ENCODE data around the gene TMEM205. TPM values are rescaled to one million over a fixed set of nuclear protein-coding genes. Genes with fewer than 3 reads are reported as not detected.

The TMEM205 gene
- total and polyA plus RNA-seq, 2 of the 13 experiments (the other 11 are each of a cell fraction or from before 2014, with no cell fraction given): 45.5 to 98.7 TPM

DNA sequence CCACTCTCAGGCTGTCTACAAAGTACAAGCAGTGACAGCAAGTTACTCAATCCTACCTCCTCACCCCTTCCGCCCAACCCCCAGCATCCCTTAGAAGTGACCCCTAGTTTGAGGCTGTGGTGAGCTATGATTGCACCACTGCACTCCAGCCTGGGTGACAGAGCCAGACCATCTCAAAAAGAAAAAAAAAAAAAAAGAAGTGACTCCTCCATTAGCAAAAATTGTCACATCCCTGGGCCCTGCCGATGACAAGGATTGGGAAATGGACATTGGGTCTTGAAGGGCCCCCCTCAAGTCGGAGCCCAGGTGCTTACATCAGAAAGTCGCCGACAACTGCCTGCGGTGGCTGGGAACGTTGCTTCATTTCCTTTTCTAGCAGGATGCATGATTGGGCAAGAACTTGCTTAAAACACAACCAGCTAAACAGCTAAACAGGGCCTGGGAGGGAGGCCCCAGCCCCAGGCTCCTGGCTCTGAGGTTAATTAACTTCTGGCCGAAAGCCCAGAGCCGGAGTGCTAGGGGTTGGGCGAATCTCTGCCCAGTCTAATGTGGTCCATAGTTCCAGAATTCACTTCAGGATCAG, 21.9 kb downstream of the TMEM205 start (continued):
- TF ChIP-seq, protein P1, sequence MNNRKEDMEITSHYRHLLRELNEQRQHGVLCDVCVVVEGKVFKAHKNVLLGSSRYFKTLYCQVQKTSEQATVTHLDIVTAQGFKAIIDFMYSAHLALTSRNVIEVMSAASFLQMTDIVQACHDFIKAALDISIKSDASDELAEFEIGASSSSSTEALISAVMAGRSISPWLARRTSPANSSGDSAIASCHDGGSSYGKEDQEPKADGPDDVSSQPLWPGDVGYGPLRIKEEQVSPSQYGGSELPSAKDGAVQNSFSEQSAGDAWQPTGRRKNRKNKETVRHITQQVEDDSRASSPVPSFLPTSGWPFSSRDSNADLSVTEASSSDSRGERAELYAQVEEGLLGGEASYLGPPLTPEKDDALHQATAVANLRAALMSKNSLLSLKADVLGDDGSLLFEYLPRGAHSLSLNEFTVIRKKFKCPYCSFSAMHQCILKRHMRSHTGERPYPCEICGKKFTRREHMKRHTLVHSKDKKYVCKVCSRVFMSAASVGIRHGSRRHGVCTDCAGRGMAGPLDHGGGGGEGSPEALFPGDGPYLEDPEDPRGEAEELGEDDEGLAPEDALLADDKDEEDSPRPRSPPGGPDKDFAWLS (CRISPR knock-in tag; IDR thresholded peaks at IDR 0.05; ENCODE audit: borderline replicate concordance): no peak
- TF ChIP-seq ELF1 (CRISPR knock-in tag; IDR thresholded peaks at IDR 0.05) (0 out of 2 replicates have a peak, but pooled peaks have one; percentile 26), KAT8 (CRISPR knock-in tag; IDR thresholded peaks at IDR 0.05) (peak; percentile 58; the same call in 1 of the 2 replicates), ZNF24 (IDR thresholded peaks at IDR 0.05) (no peak), ZNF3 (CRISPR knock-in tag; IDR thresholded peaks at IDR 0.05) (0 out of 2 replicates have a peak, but pooled peaks have one; percentile 55), ATRX (CRISPR knock-in tag; IDR thresholded peaks at IDR 0.05; ENCODE audit: borderline replicate concordance) (no peak), ZNF891 (CRISPR knock-in tag; IDR thresholded peaks at IDR 0.05) (no peak), ZNF577 (CRISPR knock-in tag; IDR thresholded peaks at IDR 0.05; ENCODE audit: borderline replicate concordance, low read depth) (no peak), GATAD1 (CRISPR knock-in tag; IDR thresholded peaks at IDR 0.05) (0 out of 2 replicates have a peak, but pooled peaks have one; percentile 29), HDAC2 (CRISPR knock-in tag; IDR thresholded peaks at IDR 0.05) (0 out of 2 replicates have a peak, but pooled peaks have one; percentile 30), ZNF652 (CRISPR knock-in tag; IDR thresholded peaks at IDR 0.05; ENCODE audit: borderline replicate concordance, low read depth) (no peak), PAF1 (CRISPR knock-in tag; IDR thresholded peaks at IDR 0.05) (no peak), ZNF547 (CRISPR knock-in tag; IDR thresholded peaks at IDR 0.05) (no peak), HOXA5 (CRISPR knock-in tag; IDR thresholded peaks at IDR 0.05) (peak; percentile 63; the same call in 1 of the 2 replicates), SKI (IDR thresholded peaks at IDR 0.05; ENCODE audit: partially characterized antibody) (no peak)
- TF ChIP-seq, protein P2, sequence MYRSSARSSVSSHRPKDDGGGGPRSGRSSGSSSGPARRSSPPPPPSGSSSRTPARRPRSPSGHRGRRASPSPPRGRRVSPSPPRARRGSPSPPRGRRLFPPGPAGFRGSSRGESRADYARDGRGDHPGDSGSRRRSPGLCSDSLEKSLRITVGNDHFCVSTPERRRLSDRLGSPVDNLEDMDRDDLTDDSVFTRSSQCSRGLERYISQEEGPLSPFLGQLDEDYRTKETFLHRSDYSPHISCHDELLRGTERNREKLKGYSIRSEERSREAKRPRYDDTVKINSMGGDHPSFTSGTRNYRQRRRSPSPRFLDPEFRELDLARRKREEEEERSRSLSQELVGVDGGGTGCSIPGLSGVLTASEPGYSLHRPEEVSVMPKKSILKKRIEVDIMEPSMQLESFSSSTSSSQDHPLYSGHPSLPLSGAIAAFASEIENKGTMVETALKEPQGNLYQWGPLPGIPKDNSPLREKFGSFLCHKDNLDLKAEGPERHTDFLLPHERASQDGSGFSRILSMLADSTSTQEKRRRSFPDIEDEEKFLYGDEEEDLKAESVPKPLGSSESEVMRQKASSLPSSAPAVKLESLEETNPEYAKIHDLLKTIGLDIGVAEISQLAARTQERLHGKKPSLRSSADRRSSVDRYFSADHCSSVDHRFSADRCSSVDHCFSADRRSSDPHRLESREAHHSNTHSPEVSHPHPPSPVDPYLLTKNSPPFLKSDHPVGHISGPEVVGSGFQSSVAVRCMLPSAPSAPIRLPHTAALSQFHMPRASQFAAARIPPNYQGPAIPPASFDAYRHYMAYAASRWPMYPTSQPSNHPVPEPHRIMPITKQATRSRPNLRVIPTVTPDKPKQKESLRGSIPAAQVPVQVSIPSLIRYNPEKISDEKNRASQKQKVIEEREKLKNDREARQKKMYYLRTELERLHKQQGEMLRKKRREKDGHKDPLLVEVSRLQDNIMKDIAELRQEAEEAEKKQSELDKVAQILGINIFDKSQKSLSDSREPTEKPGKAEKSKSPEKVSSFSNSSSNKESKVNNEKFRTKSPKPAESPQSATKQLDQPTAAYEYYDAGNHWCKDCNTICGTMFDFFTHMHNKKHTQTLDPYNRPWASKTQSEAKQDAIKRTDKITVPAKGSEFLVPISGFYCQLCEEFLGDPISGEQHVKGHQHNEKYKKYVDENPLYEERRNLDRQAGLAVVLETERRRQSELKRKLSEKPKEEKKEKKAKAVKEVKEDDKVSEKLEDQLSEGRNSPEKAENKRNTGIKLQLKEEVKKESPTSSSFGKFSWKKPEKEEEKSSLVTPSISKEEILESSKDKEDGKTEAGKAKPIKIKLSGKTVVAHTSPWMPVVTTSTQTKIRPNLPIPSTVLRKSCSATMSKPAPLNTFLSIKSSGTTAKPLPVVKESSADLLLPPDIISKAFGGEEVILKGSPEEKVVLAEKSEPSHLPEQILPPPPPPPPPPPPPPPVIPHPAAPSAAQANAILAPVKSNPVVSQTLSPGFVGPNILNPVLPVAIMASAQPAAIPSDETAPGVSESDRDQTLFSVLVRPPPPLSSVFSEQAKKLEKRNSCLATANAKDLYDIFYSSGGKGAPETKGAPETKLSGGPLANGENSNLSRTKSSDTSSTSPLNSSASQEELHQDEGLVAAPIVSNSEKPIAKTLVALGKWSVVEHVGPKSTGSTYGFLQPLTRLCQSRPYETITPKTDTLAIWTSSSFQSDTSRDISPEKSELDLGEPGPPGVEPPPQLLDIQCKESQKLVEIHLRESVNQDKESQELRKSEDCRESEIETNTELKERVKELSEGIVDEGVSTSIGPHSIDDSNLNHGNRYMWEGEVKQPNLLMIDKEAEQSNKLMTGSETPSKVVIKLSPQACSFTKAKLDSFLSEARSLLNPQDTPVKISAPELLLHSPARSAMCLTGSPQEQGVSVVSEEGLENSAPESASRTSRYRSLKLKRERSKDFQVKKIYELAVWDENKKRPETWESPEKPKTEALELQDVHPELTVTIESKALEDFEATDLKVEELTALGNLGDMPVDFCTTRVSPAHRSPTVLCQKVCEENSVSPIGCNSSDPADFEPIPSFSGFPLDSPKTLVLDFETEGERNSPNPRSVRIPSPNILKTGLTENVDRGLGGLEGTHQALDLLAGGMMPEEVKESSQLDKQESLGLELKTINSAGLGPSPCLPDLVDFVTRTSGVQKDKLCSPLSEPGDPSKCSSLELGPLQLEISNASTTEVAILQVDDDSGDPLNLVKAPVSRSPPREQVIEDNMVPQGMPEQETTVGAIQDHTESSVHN (CRISPR knock-in tag; IDR thresholded peaks at IDR 0.05): no peak
- TF ChIP-seq, protein P3, sequence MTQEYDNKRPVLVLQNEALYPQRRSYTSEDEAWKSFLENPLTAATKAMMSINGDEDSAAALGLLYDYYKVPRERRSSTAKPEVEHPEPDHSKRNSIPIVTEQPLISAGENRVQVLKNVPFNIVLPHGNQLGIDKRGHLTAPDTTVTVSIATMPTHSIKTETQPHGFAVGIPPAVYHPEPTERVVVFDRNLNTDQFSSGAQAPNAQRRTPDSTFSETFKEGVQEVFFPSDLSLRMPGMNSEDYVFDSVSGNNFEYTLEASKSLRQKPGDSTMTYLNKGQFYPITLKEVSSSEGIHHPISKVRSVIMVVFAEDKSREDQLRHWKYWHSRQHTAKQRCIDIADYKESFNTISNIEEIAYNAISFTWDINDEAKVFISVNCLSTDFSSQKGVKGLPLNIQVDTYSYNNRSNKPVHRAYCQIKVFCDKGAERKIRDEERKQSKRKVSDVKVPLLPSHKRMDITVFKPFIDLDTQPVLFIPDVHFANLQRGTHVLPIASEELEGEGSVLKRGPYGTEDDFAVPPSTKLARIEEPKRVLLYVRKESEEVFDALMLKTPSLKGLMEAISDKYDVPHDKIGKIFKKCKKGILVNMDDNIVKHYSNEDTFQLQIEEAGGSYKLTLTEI (CRISPR knock-in tag; conservative IDR thresholded peaks at IDR 0.05): no peak
